Fibroblast of mammary gland (primary cell): ENCODE results near the gene ZFP36L1.

Experiments
- DNase-seq: peaks from one replicate; pipeline ENCODE4 v3.0.0-alpha.2; 2010; ENCODE audit warnings: low read depth
- H3K4me3 ChIP-seq: 2 replicates; pipeline ENCODE4 v1.5.1; 2011; ENCODE audit warnings: low read depth, mild to moderate bottlenecking, low read length, moderate library complexity; ENCODE audit not compliant: control insufficient read depth
- TF ChIP-seq, protein P1 (sequence below): conservative IDR thresholded peaks from 2 replicates; pipeline ENCODE4 v1.5.1; 2011; ENCODE audit warnings: low read depth, low read length, inconsistent platforms; ENCODE audit not compliant: control insufficient read depth, insufficient read depth

Gene ZFP36L1

DNA sequence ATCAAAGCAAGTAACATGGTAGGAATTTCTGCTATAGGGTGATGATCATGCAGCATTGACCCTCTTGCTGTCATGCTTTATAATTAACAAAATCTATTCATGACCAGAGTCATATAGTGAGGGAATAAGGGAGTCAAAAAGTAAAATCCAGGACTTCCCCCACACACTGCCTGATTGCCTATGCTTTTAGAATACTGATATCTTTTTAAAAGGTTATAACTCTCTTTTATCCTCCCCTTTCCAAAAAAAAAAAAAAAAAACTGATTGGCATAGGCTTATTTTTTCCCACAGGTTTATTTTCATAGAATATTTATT, 51.4 kb downstream of the ZFP36L1 start:
- no peak overlapping the region for H3K4me3 ChIP-seq
- DNase-seq = no peak
- TF ChIP-seq, protein P1, sequence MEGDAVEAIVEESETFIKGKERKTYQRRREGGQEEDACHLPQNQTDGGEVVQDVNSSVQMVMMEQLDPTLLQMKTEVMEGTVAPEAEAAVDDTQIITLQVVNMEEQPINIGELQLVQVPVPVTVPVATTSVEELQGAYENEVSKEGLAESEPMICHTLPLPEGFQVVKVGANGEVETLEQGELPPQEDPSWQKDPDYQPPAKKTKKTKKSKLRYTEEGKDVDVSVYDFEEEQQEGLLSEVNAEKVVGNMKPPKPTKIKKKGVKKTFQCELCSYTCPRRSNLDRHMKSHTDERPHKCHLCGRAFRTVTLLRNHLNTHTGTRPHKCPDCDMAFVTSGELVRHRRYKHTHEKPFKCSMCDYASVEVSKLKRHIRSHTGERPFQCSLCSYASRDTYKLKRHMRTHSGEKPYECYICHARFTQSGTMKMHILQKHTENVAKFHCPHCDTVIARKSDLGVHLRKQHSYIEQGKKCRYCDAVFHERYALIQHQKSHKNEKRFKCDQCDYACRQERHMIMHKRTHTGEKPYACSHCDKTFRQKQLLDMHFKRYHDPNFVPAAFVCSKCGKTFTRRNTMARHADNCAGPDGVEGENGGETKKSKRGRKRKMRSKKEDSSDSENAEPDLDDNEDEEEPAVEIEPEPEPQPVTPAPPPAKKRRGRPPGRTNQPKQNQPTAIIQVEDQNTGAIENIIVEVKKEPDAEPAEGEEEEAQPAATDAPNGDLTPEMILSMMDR = no peak

DNA sequence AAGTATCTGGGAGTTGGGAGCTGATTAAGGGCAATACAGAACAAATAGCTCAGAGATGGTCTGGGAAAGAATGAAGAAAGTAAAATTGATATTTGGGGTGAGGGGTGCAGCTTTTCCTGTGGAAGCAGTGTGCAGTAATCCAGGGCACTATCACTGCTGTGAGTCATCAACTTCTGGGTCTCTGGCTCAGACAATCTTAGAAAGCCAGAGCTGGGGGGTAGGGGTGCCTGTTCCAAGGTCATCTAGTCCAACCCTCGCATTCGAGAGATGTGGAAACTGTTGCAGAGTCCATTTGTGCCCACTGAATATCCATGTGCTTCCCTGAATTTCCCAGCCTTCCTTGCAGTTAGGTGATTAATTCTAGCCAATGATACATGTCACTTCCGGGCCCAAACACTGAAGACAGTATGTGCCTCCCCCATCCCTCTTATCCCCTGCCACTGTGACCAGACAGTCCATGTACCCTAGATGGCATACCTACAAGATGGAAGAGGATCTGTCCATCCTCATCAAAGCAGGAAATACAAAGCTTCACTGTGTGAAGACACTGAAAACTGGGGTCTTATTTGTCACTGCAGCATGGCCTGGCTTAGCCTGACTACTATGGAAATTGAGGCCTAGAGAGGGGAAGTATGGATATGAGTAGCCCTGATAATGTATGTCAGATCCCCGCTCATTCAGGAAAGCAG, 51.9 kb downstream of the ZFP36L1 start:
- TF ChIP-seq, protein P1 = no peak
- no peak overlapping the region for H3K4me3 ChIP-seq
- no peak for DNase-seq

DNA sequence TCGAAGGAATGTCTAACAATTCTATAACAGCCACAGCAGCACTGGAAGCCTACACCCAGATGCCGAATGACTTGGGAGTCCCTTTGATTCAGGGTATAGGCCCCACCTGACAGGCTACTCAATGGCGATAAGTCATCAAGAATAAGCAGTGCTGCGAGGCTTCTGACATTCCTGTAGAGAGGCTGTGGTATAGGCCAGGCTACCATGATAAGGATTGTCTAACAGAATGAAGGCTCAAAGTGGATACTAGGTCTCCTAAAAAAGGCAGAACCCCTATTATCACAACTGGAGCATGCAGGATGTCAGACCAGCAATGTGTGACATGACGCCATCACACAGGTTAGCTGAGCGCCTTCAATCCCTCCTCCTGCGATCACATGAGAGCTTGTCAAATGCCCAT, 53.2 kb downstream of the ZFP36L1 start:
- TF ChIP-seq, protein P1 = no peak
- H3K4me3 ChIP-seq = no peak overlapping the region
- DNase-seq = no peak

DNA sequence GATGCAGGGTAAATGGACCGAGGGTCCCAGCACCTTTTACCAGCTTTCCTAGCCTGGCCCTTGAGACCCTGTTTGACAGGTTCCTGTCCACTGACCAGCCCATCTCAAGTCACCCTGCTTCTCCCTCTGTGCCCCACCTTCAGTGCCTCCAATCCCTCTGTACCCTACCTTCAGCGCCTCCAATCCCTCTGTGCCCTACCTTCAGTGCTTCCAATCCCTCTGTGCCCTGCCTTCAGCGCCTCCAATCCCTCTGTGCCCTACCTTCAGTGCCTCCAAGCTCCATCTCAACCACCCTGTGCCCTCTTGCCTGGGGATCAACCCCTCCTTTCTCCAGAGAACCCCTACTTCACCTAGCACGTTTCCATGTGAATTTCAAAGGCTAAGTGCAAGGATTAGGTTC, 54.3 kb downstream of the ZFP36L1 start:
- no peak overlapping the region for H3K4me3 ChIP-seq

More for the DNA sequence above, 54.3 kb downstream of the ZFP36L1 start:
- DNase-seq = no peak
- TF ChIP-seq, protein P1 = no peak
